Transverse colon (tissue), 4 donors: ENCODE data around the gene BRIX1.

ENCODE experiments used
- EP300 ChIP-seq: sonication (generic); formaldehyde crosslinking; IDR thresholded peaks from one replicate; pipeline ENCODE4 v1.6.1; 2017; ENCODE audit warnings: antibody characterized with exemption, low read depth
- POLR2A ChIP-seq: fragments of 450-650 bp; IDR thresholded peaks from one replicate; pipeline ENCODE4 v1.6.1; 2016; ENCODE audit warnings: antibody characterized with exemption, mild to moderate bottlenecking, moderate library complexity
- POLR2AphosphoS5 ChIP-seq, 3 donors: sonication (generic); formaldehyde crosslinking; IDR thresholded peaks; one replicate each; pipeline ENCODE4 v1.6.1; 2016; ENCODE audit warnings: antibody characterized with exemption in 3 of 3
- TF ChIP-seq, protein P1 (sequence below), 5 experiments: fragments of 200-600 bp in 3 of 5; fragments of 450-650 bp in 2 of 5; sonication (generic) in 3 of 5; IDR thresholded peaks; 1 replicate in 2 of 5; 2 replicates in 3 of 5; pipeline ENCODE4 v1.5.1; 2016 to 2017; ENCODE audit warnings: antibody characterized with exemption in 5 of 5, inconsistent platforms in 3 of 5, mild to moderate bottlenecking in 2 of 5, moderate library complexity in 1 of 5

DNA sequence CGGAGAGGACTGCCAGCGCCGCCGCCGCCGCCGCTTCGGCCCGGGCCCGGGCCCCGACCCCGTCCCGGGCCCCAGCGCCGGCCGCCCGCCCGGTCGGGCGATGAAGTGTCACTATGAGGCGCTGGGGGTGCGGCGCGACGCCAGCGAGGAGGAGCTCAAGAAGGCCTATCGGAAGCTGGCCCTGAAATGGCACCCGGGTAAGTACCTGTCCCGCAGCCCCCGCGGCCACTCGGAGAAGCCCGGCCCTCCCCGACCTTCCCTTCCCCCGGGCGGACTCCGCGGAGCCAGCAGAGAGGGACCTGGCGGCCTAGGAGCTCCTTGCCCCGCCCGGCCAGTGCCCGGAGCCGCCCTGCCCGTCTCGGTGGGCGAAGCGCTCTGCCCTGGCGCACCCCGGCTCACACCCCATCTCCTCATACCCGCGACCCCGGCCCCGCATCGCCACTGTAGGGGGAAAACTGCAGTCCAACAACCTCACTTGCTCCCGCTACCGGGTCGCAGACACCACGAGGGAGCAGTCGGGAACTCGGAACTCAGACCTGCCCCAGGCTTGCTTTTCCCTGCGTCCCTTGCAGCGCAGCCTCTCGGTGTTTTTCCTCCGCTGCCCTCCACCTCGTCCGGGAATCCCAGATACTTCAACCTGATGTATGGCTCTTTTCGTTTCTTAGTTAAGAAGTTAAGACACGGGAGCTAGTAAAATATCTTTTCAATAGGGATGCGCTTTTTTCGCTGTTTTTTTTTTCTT is 14.4 kb downstream of the BRIX1 start:
- TF ChIP-seq, protein P1, sequence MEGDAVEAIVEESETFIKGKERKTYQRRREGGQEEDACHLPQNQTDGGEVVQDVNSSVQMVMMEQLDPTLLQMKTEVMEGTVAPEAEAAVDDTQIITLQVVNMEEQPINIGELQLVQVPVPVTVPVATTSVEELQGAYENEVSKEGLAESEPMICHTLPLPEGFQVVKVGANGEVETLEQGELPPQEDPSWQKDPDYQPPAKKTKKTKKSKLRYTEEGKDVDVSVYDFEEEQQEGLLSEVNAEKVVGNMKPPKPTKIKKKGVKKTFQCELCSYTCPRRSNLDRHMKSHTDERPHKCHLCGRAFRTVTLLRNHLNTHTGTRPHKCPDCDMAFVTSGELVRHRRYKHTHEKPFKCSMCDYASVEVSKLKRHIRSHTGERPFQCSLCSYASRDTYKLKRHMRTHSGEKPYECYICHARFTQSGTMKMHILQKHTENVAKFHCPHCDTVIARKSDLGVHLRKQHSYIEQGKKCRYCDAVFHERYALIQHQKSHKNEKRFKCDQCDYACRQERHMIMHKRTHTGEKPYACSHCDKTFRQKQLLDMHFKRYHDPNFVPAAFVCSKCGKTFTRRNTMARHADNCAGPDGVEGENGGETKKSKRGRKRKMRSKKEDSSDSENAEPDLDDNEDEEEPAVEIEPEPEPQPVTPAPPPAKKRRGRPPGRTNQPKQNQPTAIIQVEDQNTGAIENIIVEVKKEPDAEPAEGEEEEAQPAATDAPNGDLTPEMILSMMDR (IDR thresholded peaks at IDR 0.05), result no peak
- TF ChIP-seq POLR2A, result peak; percentile 85
- no peak for TF ChIP-seq EP300
- TF ChIP-seq POLR2AphosphoS5 (IDR thresholded peaks at IDR 0.05), result peak; percentile 52 to 67 (median 53)
